HepG2 (cell line): ENCODE measurements around the gene HEATR5B.

Experiments
- MAFG ChIP-seq: sonication (generic); formaldehyde crosslinking; IDR thresholded peaks from 2 replicates; pipeline ENCODE4 v1.5.1; 2020; ENCODE audit warnings: mild to moderate bottlenecking, missing genetic modification reagents
- NFIB ChIP-seq: sonication (generic); formaldehyde crosslinking; IDR thresholded peaks from 2 replicates; pipeline ENCODE4 v1.9.0; 2021; ENCODE audit warnings: missing genetic modification reagents, mild to moderate bottlenecking, borderline replicate concordance
- POLR2AphosphoS5 ChIP-seq: IDR thresholded peaks from 2 replicates; pipeline ENCODE4 v1.6.1; 2012; ENCODE audit warnings: low read depth, low read length
- RELA ChIP-seq: sonication (generic); formaldehyde crosslinking; IDR thresholded peaks from 2 replicates; pipeline ENCODE4 v1.4.0; 2020; ENCODE audit warnings: missing genetic modification reagents
- SALL1 ChIP-seq: sonication (generic); formaldehyde crosslinking; IDR thresholded peaks from 2 replicates; pipeline ENCODE4 v1.8.0; 2022; ENCODE audit warnings: mild to moderate bottlenecking, missing genetic modification reagents
- SUZ12 ChIP-seq: fragments of 150-350 bp; IDR thresholded peaks from 2 replicates; pipeline ENCODE4 v1.6.1; 2014; ENCODE audit warnings: low read depth, low read length
- TP53 ChIP-seq: sonication (generic); formaldehyde crosslinking; conservative IDR thresholded peaks from 2 replicates; pipeline ENCODE4 v1.4.0; 2020; ENCODE audit warnings: missing genetic modification reagents
- ZNF274 ChIP-seq: sonication (generic); formaldehyde crosslinking; IDR thresholded peaks from 2 replicates; pipeline ENCODE4 v1.5.1; 2020; ENCODE audit warnings: mild to moderate bottlenecking, missing genetic modification reagents
- ZNF280D ChIP-seq: sonication (generic); formaldehyde crosslinking; IDR thresholded peaks from 2 replicates; pipeline ENCODE4 v1.5.1; 2020; ENCODE audit warnings: mild to moderate bottlenecking, missing genetic modification reagents
- ZNF329 ChIP-seq: sonication (generic); formaldehyde crosslinking; IDR thresholded peaks from 2 replicates; pipeline ENCODE4 v1.9.0; 2021; ENCODE audit warnings: low read depth, mild to moderate bottlenecking, missing genetic modification reagents
- ZNF510 ChIP-seq: sonication (generic); formaldehyde crosslinking; IDR thresholded peaks from 2 replicates; pipeline ENCODE4 v1.4.0; 2020; ENCODE audit warnings: low read depth, mild to moderate bottlenecking, missing genetic modification reagents
- ZNF619 ChIP-seq: sonication (generic); formaldehyde crosslinking; IDR thresholded peaks from 2 replicates; pipeline ENCODE4 v1.4.0; 2020; ENCODE audit warnings: mild to moderate bottlenecking, missing genetic modification reagents
- TF ChIP-seq, protein P1 (sequence below): sonication (generic); formaldehyde crosslinking; IDR thresholded peaks from 2 replicates; pipeline ENCODE4 v1.4.0; 2020; ENCODE audit warnings: missing genetic modification reagents
- TF ChIP-seq, protein P2 (sequence below): sonication (generic); formaldehyde crosslinking; IDR thresholded peaks from 2 replicates; pipeline ENCODE4 v1.5.0; 2020; ENCODE audit warnings: mild to moderate bottlenecking, missing genetic modification reagents, moderate library complexity

DNA sequence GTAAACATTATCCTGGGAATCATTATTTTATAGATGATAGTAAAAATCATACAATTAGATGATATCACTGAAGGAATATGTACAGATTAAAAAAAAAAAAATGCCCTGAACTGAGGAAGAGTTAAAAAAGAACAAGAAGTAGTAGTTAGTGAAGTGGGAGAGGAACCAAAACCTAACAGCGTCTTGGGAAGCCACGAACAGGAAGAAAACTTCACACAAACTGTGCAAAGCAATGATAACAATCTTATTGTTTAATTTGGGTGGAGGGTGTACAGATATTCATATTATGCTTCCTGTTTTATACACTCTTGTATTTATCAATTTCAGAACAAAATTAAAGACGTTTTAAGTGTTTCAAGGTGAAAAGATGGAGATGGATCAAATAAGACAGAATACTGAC, 3.5 kb downstream of the HEATR5B start:
- TF ChIP-seq MAFG (CRISPR knock-in tag) (no peak), ZNF510 (CRISPR knock-in tag) (no peak), ZNF280D (no peak), NFIB (no peak), RELA (no peak), SALL1 (CRISPR knock-in tag) (no peak), POLR2AphosphoS5 (no peak), TP53 (CRISPR knock-in tag) (no peak), ZNF619 (no peak), ZNF274 (CRISPR knock-in tag) (no peak), SUZ12 (no peak), ZNF329 (CRISPR knock-in tag) (no peak)
- TF ChIP-seq, protein P1, sequence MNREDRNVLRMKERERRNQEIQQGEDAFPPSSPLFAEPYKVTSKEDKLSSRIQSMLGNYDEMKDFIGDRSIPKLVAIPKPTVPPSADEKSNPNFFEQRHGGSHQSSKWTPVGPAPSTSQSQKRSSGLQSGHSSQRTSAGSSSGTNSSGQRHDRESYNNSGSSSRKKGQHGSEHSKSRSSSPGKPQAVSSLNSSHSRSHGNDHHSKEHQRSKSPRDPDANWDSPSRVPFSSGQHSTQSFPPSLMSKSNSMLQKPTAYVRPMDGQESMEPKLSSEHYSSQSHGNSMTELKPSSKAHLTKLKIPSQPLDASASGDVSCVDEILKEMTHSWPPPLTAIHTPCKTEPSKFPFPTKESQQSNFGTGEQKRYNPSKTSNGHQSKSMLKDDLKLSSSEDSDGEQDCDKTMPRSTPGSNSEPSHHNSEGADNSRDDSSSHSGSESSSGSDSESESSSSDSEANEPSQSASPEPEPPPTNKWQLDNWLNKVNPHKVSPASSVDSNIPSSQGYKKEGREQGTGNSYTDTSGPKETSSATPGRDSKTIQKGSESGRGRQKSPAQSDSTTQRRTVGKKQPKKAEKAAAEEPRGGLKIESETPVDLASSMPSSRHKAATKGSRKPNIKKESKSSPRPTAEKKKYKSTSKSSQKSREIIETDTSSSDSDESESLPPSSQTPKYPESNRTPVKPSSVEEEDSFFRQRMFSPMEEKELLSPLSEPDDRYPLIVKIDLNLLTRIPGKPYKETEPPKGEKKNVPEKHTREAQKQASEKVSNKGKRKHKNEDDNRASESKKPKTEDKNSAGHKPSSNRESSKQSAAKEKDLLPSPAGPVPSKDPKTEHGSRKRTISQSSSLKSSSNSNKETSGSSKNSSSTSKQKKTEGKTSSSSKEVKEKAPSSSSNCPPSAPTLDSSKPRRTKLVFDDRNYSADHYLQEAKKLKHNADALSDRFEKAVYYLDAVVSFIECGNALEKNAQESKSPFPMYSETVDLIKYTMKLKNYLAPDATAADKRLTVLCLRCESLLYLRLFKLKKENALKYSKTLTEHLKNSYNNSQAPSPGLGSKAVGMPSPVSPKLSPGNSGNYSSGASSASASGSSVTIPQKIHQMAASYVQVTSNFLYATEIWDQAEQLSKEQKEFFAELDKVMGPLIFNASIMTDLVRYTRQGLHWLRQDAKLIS (CRISPR knock-in tag), result no peak
- TF ChIP-seq, protein P2, sequence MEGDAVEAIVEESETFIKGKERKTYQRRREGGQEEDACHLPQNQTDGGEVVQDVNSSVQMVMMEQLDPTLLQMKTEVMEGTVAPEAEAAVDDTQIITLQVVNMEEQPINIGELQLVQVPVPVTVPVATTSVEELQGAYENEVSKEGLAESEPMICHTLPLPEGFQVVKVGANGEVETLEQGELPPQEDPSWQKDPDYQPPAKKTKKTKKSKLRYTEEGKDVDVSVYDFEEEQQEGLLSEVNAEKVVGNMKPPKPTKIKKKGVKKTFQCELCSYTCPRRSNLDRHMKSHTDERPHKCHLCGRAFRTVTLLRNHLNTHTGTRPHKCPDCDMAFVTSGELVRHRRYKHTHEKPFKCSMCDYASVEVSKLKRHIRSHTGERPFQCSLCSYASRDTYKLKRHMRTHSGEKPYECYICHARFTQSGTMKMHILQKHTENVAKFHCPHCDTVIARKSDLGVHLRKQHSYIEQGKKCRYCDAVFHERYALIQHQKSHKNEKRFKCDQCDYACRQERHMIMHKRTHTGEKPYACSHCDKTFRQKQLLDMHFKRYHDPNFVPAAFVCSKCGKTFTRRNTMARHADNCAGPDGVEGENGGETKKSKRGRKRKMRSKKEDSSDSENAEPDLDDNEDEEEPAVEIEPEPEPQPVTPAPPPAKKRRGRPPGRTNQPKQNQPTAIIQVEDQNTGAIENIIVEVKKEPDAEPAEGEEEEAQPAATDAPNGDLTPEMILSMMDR (CRISPR knock-in tag), result no peak
